Endothelial cell of umbilical vein (primary cell): Measurements from ENCODE around the gene LCMT1. TPM values are rescaled to one million over a fixed set of nuclear protein-coding genes. Genes with fewer than 3 reads are reported as not detected.

Experiments used
- BruUV-seq: library from RNA; stranded (reverse); fragments of 400-500 nt; replicated peaks from 2 replicates; lab custom pipeline; 2021; lab: Mats Ljungman, UMichigan
- CTCF ChIA-PET: fragments of 300-600, 350-600 bp; sonication (Branson Sonifier 250); formaldehyde crosslinking; loops from one replicate; lab custom pipeline; 2021; ENCODE audit warnings: antibody characterized with exemption, inconsistent platforms; lab: Charles Lee
- POLR2A ChIA-PET: fragments of 300-600, 350-600 bp; sonication (Branson Sonifier 250); formaldehyde crosslinking; loops from one replicate; lab custom pipeline; 2021; ENCODE audit warnings: antibody characterized with exemption, inconsistent platforms; lab: Charles Lee
- DNase-seq: peaks from one replicate; pipeline ENCODE4 v3.0.0-alpha.2; 2011; ENCODE audit warnings: low read depth, low spot score
- FAIRE-seq: peaks from 2 replicates; lab custom pipeline; 2011; peaks lifted over from hg19 to GRCh38; lab: Jason Lieb, UNC
- H2AFZ ChIP-seq: 2 replicates; pipeline ENCODE4 v1.6.0; 2012; ENCODE audit warnings: low read depth, low read length, control low read depth, inconsistent platforms
- H3K27ac ChIP-seq: 2 replicates; pipeline ENCODE4 v1.5.1; 2011; ENCODE audit warnings: low read depth, mild to moderate bottlenecking, control low read depth, low read length, moderate library complexity; ENCODE audit not compliant: insufficient read depth
- H3K27me3 ChIP-seq, 2 experiments: 2 replicates each; pipeline versions ENCODE4 v1.6.0 to v1.6.1; 2011; ENCODE audit warnings: low read length in 2 of 2, mixed read lengths in 1 of 2; ENCODE audit not compliant: control insufficient read depth in 2 of 2, insufficient read depth in 2 of 2
- H3K36me3 ChIP-seq, 2 experiments: 2 replicates in 1 of 2; 3 replicates in 1 of 2; pipeline ENCODE4 v1.5.1; 2011; ENCODE audit warnings: low read length in 2 of 2, mild to moderate bottlenecking in 1 of 2, moderate library complexity in 1 of 2; ENCODE audit not compliant: control insufficient read depth in 2 of 2, insufficient read depth in 2 of 2; ENCODE audit errors: extremely low read depth in 1 of 2
- H3K4me1 ChIP-seq: 3 replicates; pipeline ENCODE4 v1.5.1; 2011; ENCODE audit warnings: mild to moderate bottlenecking, low read length; ENCODE audit not compliant: control insufficient read depth, insufficient read depth; ENCODE audit errors: extremely low read depth
- H3K4me2 ChIP-seq: 2 replicates; pipeline ENCODE4 v1.6.1; 2011; ENCODE audit warnings: low read length, control low read depth, mixed read lengths; ENCODE audit not compliant: insufficient read depth
- H3K4me3 ChIP-seq, 3 experiments: fragments of 200-600 bp in 1 of 3; sonication (generic), shearing (Covaris generic) in 1 of 3; replicated peaks in 1 of 3; 2 replicates each; pipeline ENCODE4 v1.5.1; 2011 to 2016; ENCODE audit warnings: control low read depth in 3 of 3, low read length in 3 of 3, mild to moderate bottlenecking in 2 of 3, inconsistent platforms in 1 of 3, low read depth in 1 of 3, moderate library complexity in 1 of 3; ENCODE audit not compliant: insufficient read depth in 1 of 3
- H3K79me2 ChIP-seq: 2 replicates; pipeline ENCODE4 v1.6.0; 2012; ENCODE audit warnings: low read length, inconsistent platforms; ENCODE audit not compliant: control insufficient read depth, insufficient read depth
- H3K9ac ChIP-seq: replicated peaks from 2 replicates; pipeline ENCODE3; 2011; ENCODE audit warnings: low read length, control low read depth; ENCODE audit not compliant: insufficient read depth; ENCODE audit errors: extremely low read depth
- H3K9me1 ChIP-seq: replicated peaks from 3 replicates; pipeline ENCODE4 v1.6.0; 2011; ENCODE audit warnings: mild to moderate bottlenecking, low read length; ENCODE audit not compliant: control insufficient read depth, insufficient read depth; ENCODE audit errors: extremely low read depth
- H3K9me3 ChIP-seq: replicated peaks from 2 replicates; pipeline ENCODE4 v1.5.1; 2012; ENCODE audit warnings: low read length, inconsistent platforms; ENCODE audit not compliant: control insufficient read depth, insufficient read depth
- H4K20me1 ChIP-seq: replicated peaks from 2 replicates; pipeline ENCODE3; 2011; ENCODE audit warnings: mild to moderate bottlenecking, low read length; ENCODE audit not compliant: control insufficient read depth, insufficient read depth; ENCODE audit errors: extremely low read depth
- EZH2 ChIP-seq: IDR thresholded peaks from 2 replicates; pipeline ENCODE4 v1.6.1; 2012; ENCODE audit warnings: borderline replicate concordance, low read depth, mild to moderate bottlenecking, moderate library complexity, low read length, inconsistent platforms; ENCODE audit not compliant: severe bottlenecking
- FOS ChIP-seq: IDR thresholded peaks from 2 replicates; pipeline ENCODE4 v1.6.1; 2011; ENCODE audit warnings: mild to moderate bottlenecking, low read length, moderate library complexity, borderline replicate concordance; ENCODE audit not compliant: insufficient read depth
- GATA2 ChIP-seq: IDR thresholded peaks from 2 replicates; pipeline ENCODE4 v1.7.0; 2011; ENCODE audit warnings: low read depth, mild to moderate bottlenecking, moderate library complexity, mixed read lengths, low read length; ENCODE audit not compliant: insufficient read length, insufficient read depth
- JUN ChIP-seq: IDR thresholded peaks from 2 replicates; pipeline ENCODE4 v1.6.1; 2011; ENCODE audit warnings: borderline replicate concordance, low read depth; ENCODE audit not compliant: insufficient read length, insufficient read depth
- MYC ChIP-seq: IDR thresholded peaks from one replicate; pipeline ENCODE4 v1.6.1; 2011; ENCODE audit warnings: mild to moderate bottlenecking, low read depth, low read length
- POLR2A ChIP-seq: IDR thresholded peaks from 2 replicates; pipeline ENCODE4 v1.6.1; 2012; ENCODE audit warnings: low read depth, mild to moderate bottlenecking, control low read depth, low read length
- POLR2AphosphoS5 ChIP-seq: IDR thresholded peaks from 2 replicates; pipeline ENCODE4 v1.6.1; 2012; ENCODE audit warnings: low read depth, mild to moderate bottlenecking, control low read depth, low read length, moderate library complexity; ENCODE audit not compliant: insufficient read depth
- dilution Hi-C: fragments of 300-500 bp; cut with MboI; formaldehyde crosslinking; loops from one replicate; pipeline ENCODE4 v1.15.0; 2019; ENCODE audit warnings: low sequenced_read_pairs; ENCODE audit not compliant: extremely low pct_ligation_motif_present
- intact Hi-C: fragments of 100-400 bp; cut with micrococcal nuclease; formaldehyde crosslinking; loops from one replicate; pipeline ENCODE4 v1.10.0; 2022
- polyA plus RNA-seq, 4 experiments: library from polyadenylated mRNA; depleted of rRNA in 3 of 4; stranded (reverse) in 3 of 4; unstranded in 1 of 4; fragments of >200 nt; gene quantifications; 2 replicates each; pipeline versions ENCODE4 v1.2.1 to v1.2.3, GENCODE V29; 2011 to 2012; ENCODE audit warnings: missing spikeins in 1 of 4
- total RNA-seq: library from RNA; stranded (reverse); gene quantifications from 2 replicates; pipeline ENCODE4 v1.2.3, GENCODE V29; 2021
- TF ChIP-seq, protein P1 (sequence below): IDR thresholded peaks from 2 replicates; pipeline ENCODE4 v1.6.1; 2011; ENCODE audit not compliant: insufficient read depth, insufficient read length
- TF ChIP-seq, protein P2 (sequence below), 2 donors: IDR thresholded peaks; 1 replicate in 1 of 2; 2 replicates in 1 of 2; pipeline ENCODE4 v1.5.1; 2011; ENCODE audit warnings: low read length in 2 of 2, mild to moderate bottlenecking in 2 of 2, moderate library complexity in 2 of 2, control low read depth in 1 of 2, inconsistent platforms in 1 of 2, low read depth in 1 of 2; ENCODE audit not compliant: insufficient read depth in 1 of 2; ENCODE audit errors: extremely low read depth in 1 of 2

LCMT1 gene
- total and polyA plus RNA-seq, 2 donors (not counting 3 experiments of a cell fraction or from before 2014, with no cell fraction given), result 23.5 to 36.2 TPM

DNA sequence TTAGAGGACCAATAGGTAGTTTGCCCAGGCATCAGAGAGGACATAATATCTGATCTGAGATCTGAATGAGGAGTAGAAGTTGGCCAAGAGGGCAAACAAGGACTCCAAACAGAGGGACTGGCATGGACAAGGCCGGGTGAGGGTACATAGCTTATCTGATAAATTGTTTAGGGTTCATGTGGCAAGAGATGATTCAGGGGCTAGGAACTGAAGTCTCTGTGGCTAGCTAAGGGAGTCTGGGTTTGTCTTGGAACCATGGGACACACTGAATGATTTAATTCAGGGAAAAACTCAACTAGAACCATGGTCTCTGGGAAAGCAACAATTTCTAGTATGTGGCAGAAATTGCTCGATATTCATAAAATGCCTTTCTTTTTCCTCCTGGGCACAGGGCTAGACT is 101.1 kb downstream of the LCMT1 start:
- Histone ChIP-seq H3K27me3 (peaks cover 0 to 1% of the 10 kb centered on the region in 2 experiments), H3K4me2 (no peak overlapping the region), H2AFZ (no peak overlapping the region), H3K9me1 (no peaks in the 10 kb centered on the region), H3K9ac (no peak overlapping the region), H3K4me3 (no peak overlapping the region), H4K20me1 (no peaks in the 10 kb centered on the region), H3K36me3 (no peaks in the 10 kb centered on the region), H3K4me1 (no peaks in the 10 kb centered on the region), H3K27ac (no peak overlapping the region), H3K9me3 (no peaks in the 10 kb centered on the region), H3K79me2 (no peaks in the 10 kb centered on the region)
- intact Hi-C loops, result loop anchor here (10.0 kb wide), 1 partner anchor 48 kb away; no protein-coding TSS in a partner anchor
- ChIA-PET POLR2A (no interaction called here), CTCF (interaction anchor here (1.0 kb wide), 1 partner anchor 13 kb away, joined by 3 read pairs; no protein-coding TSS in a partner anchor)
- BruUV-seq, result no TSS peak
- TF ChIP-seq EZH2 (no peak), JUN (no peak), POLR2AphosphoS5 (no peak), FOS (no peak), POLR2A (no peak), GATA2 (no peak), MYC (no peak)
- TF ChIP-seq, protein P1, sequence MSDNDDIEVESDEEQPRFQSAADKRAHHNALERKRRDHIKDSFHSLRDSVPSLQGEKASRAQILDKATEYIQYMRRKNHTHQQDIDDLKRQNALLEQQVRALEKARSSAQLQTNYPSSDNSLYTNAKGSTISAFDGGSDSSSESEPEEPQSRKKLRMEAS, result no peak
- TF ChIP-seq, protein P2, sequence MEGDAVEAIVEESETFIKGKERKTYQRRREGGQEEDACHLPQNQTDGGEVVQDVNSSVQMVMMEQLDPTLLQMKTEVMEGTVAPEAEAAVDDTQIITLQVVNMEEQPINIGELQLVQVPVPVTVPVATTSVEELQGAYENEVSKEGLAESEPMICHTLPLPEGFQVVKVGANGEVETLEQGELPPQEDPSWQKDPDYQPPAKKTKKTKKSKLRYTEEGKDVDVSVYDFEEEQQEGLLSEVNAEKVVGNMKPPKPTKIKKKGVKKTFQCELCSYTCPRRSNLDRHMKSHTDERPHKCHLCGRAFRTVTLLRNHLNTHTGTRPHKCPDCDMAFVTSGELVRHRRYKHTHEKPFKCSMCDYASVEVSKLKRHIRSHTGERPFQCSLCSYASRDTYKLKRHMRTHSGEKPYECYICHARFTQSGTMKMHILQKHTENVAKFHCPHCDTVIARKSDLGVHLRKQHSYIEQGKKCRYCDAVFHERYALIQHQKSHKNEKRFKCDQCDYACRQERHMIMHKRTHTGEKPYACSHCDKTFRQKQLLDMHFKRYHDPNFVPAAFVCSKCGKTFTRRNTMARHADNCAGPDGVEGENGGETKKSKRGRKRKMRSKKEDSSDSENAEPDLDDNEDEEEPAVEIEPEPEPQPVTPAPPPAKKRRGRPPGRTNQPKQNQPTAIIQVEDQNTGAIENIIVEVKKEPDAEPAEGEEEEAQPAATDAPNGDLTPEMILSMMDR (IDR thresholded peaks at IDR 0.05; ENCODE audit: extremely low read depth in 1 of 2, insufficient read depth in 1 of 2, low read depth in 1 of 2, low read length in 2 of 2), result no peak
- dilution Hi-C loops, result no loop called here
- FAIRE-seq (no peak), DNase-seq (no peak)
